SHP77 (cell line): ENCODE results near the gene TRIM66.

ENCODE experiments used
- DNase-seq, 2 experiments: peaks; one replicate each; lab custom pipeline; 2025; lab: John Stamatoyannopoulos, UW

The TRIM66 gene

GRCh38 chr11:8654503-8654902 lies 28.0 kb downstream of the TRIM66 start:
- no peak for DNase-seq

GRCh38 chr11:8652140-8652539 lies 30.3 kb downstream of the TRIM66 start:
- DNase-seq: no peak

DNA sequence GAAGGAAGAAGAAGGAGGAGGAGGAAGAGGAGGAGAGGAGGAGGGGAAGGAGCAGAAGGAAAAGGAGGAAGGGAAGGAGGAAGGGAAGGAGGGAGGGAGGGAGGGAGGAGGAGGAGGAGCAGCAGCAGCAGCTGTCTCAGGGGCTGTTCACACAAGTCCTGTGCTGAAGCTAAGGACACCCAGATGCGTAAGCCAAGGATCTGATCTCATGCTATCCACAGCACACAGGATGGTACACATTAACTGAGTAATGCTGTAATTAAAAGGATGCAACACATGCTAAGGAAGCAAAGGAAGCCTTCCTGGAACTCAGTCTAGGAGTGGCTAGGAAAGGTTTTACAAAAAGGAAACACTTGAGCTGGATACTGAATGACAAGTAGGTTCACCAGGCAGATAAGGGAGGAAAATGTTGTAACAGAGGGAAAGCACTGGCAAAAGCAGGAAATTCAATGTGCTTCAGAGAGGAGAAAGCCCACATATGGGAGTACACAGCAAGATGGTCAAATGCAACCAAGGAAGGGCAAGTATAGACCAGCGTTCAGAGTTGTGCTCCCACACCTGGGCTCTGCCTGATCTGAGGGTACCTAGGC lies 32.0 kb downstream of the TRIM66 start:
- DNase-seq: no peak

DNA sequence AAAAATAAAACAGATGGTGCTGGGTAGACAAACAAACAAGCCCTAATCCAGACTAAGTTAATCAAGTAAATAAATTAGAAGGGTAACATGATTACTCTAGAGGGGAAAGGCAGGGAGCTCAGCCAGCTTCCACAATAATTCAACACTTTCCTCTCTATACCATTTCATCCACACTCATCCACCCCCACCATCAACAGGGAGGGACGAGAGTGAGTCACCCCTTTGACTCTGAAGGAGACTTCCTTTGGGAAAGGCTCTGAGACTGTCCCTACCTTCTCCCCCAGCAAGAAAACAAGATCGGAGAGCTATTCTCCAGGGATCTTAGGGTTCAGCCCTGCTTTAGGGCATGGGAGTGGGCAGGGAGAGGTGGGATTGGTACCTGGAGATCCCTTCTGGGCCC lies 33.1 kb downstream of the TRIM66 start:
- no peak for DNase-seq

- no peak for DNase-seq
Measured at GRCh38 chr11:8646873-8647272, 35.6 kb downstream of the TRIM66 start.

DNA sequence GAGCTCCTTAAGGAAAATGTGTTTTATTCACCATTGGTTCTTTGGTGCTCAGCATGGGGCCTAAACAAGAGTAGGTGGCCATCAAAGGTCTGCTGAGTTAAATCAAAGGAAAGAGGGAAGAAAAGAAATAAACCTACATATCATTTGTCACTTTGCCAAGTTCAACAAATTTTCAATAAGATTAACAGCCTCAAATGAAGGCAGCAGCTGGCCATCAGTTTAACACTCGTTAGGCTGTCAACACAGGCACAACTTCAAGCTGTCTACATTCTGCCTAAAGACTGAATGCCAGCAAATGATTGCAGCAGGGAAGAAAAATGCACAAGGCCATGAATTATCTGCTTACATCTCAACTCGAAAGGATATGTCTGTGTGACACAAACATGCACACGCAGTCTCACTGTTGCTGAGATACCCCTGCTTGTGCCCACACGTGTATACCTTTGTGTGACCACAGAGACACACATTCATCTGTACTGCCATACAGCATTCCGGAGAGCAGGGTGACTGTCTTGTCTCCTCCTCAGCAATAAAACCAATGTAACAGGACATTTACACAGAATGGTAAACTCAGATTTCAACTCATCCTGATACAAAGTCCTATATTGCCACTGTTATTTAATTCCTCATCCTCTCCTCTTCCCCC lies 40.1 kb downstream of the TRIM66 start:
- no peak for DNase-seq

DNA sequence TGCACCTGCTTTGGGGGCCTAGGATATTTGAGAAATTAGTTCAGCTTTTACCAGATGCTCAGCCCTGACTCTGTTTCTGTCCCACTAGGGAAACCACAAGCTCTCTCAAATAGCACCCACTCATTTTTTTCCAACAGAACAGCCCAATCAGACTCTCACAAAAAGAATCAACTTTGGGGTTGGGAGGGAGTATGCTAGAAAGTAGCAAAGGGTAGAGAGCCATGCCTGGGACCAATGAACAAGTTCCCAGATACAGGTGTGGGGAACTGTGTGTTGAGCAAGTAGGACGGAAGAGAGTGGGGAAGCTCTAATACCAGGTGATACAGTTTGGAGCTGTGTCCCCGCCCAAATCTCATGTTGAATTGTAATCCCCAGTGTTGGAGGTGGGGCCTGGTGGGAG lies 41.1 kb downstream of the TRIM66 start:
- DNase-seq: no peak

DNA sequence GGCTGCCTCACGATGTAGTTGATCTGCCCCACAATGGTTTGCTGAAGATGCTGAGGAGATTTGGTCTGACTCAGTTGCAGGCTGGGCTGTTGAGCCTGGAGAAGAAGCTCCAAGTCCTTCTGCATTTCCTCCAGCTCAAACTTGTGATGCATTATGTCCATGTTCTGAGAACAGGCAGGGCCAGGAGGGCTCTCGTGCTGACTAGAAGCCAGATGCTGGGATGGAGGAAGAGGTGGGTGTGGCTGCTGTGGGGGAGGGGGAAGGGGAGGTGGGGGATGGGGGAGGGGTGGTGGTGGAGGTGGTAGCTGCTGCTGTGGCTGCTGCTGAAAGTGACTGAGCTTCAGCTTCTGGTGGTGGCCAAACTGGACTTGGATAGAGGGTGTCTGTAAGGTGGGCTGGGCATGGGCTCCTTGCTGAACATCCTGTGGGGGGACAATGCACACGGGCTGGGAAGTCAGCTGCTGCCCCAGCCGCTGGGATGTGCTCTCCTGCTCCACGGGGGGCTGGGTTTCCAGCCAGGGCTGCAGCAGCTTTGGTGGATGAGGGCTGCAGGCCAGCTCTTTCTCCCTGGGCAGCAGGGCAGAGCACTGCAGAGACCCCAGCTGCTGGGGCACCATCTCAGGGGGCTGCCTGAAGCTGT lies 42.1 kb downstream of the TRIM66 start:
- DNase-seq: no peak

GRCh38 chr11:8639655-8640054 lies 42.8 kb downstream of the TRIM66 start:
- no peak for DNase-seq

DNA sequence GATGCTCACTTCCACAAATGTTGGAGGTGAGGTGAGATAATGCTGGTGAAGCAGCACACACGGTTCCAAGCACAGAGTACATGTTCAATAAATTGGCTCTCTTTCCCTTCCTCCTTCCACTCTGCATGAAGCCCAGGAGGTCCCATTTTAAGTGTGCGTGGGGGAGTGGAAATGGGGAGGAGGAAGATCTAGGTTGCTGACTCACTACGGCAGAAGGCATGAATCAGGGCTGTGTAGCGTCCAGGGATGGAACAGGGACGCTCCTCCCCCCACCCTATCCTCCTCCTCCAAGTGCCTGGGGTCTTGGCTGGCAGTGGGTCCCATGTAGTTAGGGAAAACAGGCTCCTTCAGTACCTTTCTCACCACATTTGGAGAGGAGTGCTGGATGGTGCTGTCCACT lies 44.2 kb downstream of the TRIM66 start:
- no peak for DNase-seq

- DNase-seq: no peak
Measured at GRCh38 chr11:8636127-8636526, 46.3 kb downstream of the TRIM66 start.

GRCh38 chr11:8634498-8634897 lies 48.0 kb downstream of the TRIM66 start:
- DNase-seq: no peak

GRCh38 chr11:8631395-8632118 lies 50.9 kb downstream of the TRIM66 start:
- DNase-seq: no peak

DNA sequence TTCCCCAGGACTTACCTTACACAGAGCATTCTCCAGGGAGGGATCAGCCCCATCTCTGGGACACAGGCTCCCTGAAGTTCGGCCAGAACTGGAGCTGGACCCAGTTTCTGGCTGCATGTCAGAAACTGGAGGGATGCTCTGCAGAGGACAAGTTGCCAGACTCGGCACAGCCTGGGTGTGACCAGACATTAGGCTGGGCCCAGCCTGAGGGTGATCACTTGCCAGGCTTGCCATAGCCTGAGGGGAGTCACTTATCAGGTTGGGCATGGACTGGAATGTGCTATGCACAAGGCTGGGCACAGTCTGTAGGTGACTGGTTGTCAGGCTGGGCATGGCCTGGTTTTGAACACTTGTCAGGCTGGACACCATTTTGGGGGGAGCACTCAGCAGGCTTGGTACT lies 57.8 kb downstream of the TRIM66 start:
- no peak for DNase-seq

GRCh38 chr11:8621147-8621546 lies 61.3 kb downstream of the TRIM66 start:
- no peak for DNase-seq

GRCh38 chr11:8617063-8617462 lies 65.4 kb downstream of the TRIM66 start:
- no peak for DNase-seq

- no peak for DNase-seq
Measured at GRCh38 chr11:8615291-8616032, 67.0 kb downstream of the TRIM66 start.

DNA sequence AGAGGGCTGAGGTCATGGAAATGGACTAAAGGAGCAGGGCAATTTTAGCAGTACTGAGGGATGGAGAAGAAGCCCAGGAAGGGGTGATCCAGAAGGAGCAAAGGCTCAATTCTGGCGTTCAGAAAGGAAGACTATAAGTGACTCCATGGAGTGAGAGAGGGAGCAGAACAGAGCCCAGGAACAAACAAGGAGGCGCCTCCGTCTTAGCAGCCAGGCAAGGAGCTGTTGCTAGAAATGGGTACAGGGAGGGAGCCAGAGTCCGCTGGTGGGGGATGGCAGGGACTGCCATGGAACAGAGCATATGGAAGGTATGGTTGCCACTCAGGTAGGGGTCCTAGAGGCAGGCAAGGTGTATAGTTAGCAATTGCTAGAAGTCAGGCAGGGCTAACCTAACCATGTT lies 68.0 kb downstream of the TRIM66 start:
- no peak for DNase-seq

- DNase-seq: no peak
Measured at GRCh38 chr11:8613036-8613435, 69.4 kb downstream of the TRIM66 start.

DNA sequence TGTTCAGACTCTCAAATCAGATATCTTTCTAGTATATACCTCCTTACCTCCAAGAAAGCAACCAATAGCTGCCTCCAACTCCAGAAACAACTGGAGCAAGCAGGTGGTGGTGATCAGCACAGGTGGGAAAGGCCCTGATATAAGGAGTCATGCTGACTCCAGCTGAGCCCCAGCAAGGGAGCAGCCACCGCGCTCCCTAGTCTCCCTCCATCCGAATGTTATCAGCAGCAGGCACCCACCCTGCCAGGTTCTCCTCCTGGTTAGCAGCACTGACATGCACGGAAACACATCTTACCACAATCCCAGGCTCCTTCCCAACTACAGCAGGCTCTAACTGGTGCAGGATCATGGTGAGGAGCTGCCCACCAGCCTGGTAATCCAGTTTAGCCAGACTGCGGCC lies 69.9 kb downstream of the TRIM66 start:
- DNase-seq: no peak

- no peak for DNase-seq
Measured at GRCh38 chr11:8610532-8611116, 71.8 kb downstream of the TRIM66 start.

DNA sequence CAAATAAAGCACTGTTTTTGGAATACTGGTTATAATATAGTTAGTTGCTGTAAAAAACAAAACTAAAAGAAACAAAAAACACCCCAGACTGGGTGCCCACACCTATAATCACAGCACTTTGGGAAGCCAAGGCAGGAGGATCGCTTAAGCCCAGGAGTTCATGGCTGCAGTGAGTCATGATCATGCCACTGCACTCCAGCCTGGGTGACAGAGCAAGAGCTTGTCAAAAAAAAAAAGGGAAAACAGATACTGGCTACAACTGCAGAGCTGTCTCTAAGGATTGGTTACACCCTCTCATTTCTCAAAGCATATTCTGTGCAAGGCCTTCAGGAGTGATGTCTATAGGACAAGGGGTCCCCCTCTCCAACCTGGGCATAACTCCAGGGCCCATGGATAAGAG lies 73.8 kb downstream of the TRIM66 start:
- DNase-seq: no peak
